ENCODE results near the gene TECTA.

DNA sequence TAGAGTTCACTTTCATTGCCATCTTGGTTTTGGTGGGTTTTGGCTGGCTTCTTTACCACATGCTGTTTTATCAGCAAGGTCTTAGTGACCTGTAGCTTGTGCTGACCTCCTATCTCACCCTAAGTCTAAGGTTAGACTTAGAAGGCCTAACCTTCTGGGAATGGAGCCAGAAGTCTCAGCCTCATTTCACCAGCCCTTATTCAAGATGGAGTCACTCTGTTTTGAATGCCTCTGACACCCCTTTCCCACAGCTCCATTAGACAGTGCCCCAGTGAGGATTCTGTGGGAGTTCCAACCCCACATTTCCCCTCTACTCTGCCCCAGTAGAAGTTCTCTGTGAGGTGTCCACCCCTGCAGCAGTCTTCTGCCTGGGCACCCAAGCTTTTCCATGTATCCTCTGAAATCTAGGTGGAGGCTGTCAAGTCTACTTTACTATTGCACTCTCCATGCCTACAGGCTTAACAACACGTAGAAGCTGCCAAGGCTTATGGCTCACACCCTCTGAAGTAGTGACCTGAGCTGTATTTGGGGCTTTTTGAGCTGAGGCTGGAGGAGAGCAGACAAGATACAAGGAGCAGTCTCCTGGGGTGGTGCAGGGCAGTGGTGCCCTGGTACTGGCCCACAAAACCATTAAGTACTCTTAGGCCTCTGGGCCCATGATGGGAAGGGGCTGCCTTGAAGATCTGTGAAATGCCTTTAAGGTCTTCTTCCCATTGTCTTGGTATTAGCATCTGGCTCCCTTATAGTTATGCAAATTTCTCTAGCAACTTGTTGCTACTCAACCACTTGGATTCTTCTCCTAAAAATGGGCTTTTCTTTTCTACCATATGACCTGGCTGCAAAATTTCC lies 125.6 kb downstream of the TECTA start:
- TF ChIP-seq, protein P1, sequence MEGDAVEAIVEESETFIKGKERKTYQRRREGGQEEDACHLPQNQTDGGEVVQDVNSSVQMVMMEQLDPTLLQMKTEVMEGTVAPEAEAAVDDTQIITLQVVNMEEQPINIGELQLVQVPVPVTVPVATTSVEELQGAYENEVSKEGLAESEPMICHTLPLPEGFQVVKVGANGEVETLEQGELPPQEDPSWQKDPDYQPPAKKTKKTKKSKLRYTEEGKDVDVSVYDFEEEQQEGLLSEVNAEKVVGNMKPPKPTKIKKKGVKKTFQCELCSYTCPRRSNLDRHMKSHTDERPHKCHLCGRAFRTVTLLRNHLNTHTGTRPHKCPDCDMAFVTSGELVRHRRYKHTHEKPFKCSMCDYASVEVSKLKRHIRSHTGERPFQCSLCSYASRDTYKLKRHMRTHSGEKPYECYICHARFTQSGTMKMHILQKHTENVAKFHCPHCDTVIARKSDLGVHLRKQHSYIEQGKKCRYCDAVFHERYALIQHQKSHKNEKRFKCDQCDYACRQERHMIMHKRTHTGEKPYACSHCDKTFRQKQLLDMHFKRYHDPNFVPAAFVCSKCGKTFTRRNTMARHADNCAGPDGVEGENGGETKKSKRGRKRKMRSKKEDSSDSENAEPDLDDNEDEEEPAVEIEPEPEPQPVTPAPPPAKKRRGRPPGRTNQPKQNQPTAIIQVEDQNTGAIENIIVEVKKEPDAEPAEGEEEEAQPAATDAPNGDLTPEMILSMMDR (IDR thresholded peaks at IDR 0.05): no peak
- TF ChIP-seq POLR2A (IDR thresholded peaks at IDR 0.05): no peak

All from heart left ventricle (tissue), 13 donors.